Activated naive CD4-positive, alpha-beta T cell treated with anti-CD3 and anti-CD28 coated beads, Interleukin-2, amount 50 U/mL, for 24 hours (primary cell): ENCODE data around the gene FAM240A.

Experiments
- H3K27ac Mint-ChIP-seq: one replicate; pipeline ENCODE4 v1.8.0; 2021; ENCODE audit warnings: mild to moderate bottlenecking, mixed read lengths
- H3K27me3 Mint-ChIP-seq: one replicate; pipeline ENCODE4 v1.8.0; 2021; ENCODE audit warnings: mixed read lengths
- H3K36me3 Mint-ChIP-seq: one replicate; pipeline ENCODE4 v1.8.0; 2021; ENCODE audit warnings: mixed read lengths
- H3K4me1 Mint-ChIP-seq: one replicate; pipeline ENCODE4 v1.8.0; 2021; ENCODE audit warnings: mixed read lengths
- H3K4me3 Mint-ChIP-seq: one replicate; pipeline ENCODE4 v1.8.0; 2021; ENCODE audit warnings: mild to moderate bottlenecking, mixed read lengths
- H3K9me3 Mint-ChIP-seq: one replicate; pipeline ENCODE4 v1.8.0; 2021; ENCODE audit warnings: mixed read lengths

Gene FAM240A

GRCh38 chr3:46634856-46635255 is 22.5 kb downstream of the FAM240A start:
- Mint-ChIP-seq H3K27me3 (peaks cover 3% of the 10 kb centered on the region), H3K27ac (no peak overlapping the region), H3K4me3 (no peak overlapping the region)

GRCh38 chr3:46639221-46639620 is 26.9 kb downstream of the FAM240A start:
- no peak overlapping the region for H3K4me3 Mint-ChIP-seq
- H3K4me1 Mint-ChIP-seq = peaks cover 7% of the 10 kb centered on the region
- H3K9me3 Mint-ChIP-seq = peaks cover 7% of the 10 kb centered on the region
- H3K27me3 Mint-ChIP-seq = peaks cover 7% of the 10 kb centered on the region
- H3K36me3 Mint-ChIP-seq = peaks cover 4% of the 10 kb centered on the region
- H3K27ac Mint-ChIP-seq = no peak overlapping the region

More at GRCh38 chr3:46634856-46635255, 22.5 kb downstream of the FAM240A start:
- Mint-ChIP-seq H3K36me3 (no peaks in the 10 kb centered on the region), H3K9me3 (no peaks in the 10 kb centered on the region), H3K4me1 (peaks cover 12% of the 10 kb centered on the region)

- H3K4me3 Mint-ChIP-seq = no peak overlapping the region
- peaks cover 4% of the 10 kb centered on the region for H3K36me3 Mint-ChIP-seq
- H3K4me1 Mint-ChIP-seq = no peaks in the 10 kb centered on the region
- peak overlapping the region; percentile 26 for H3K27ac Mint-ChIP-seq
- H3K27me3 Mint-ChIP-seq = peaks cover 4% of the 10 kb centered on the region
- H3K9me3 Mint-ChIP-seq = peaks cover 7% of the 10 kb centered on the region
Measured at GRCh38 chr3:46640927-46641326, 28.6 kb downstream of the FAM240A start.

DNA sequence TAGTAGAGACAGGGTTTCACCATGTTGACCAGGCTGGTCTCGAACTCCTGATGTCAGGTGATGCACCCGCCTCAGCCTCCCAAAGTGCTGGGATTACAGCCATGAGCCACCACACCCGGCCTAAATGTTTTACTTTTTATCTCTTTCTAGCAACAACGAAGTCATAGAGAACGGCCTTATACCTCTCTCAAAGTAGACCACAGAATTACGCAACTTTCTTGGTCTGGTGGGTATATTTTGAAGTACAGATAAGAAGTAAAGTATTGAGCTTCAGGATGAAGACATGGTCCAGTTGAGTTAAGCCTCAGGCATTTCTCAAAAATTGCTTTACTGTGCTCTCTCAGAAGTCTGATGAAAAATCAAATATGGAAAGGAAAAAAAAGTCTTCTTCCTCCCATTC is 30.6 kb downstream of the FAM240A start:
- Mint-ChIP-seq H3K36me3 (peaks cover 4% of the 10 kb centered on the region), H3K4me1 (no peaks in the 10 kb centered on the region), H3K9me3 (peaks cover 7% of the 10 kb centered on the region), H3K27ac (no peak overlapping the region), H3K27me3 (peaks cover 4% of the 10 kb centered on the region), H3K4me3 (no peak overlapping the region)

- no peak overlapping the region for H3K4me3 Mint-ChIP-seq
- peaks cover 4% of the 10 kb centered on the region for H3K36me3 Mint-ChIP-seq
- H3K9me3 Mint-ChIP-seq = peaks cover 7% of the 10 kb centered on the region
- H3K27ac Mint-ChIP-seq = no peak overlapping the region
- H3K27me3 Mint-ChIP-seq = peaks cover 4% of the 10 kb centered on the region
- H3K4me1 Mint-ChIP-seq = no peaks in the 10 kb centered on the region
Measured at GRCh38 chr3:46643701-46644100, 31.4 kb downstream of the FAM240A start.

DNA sequence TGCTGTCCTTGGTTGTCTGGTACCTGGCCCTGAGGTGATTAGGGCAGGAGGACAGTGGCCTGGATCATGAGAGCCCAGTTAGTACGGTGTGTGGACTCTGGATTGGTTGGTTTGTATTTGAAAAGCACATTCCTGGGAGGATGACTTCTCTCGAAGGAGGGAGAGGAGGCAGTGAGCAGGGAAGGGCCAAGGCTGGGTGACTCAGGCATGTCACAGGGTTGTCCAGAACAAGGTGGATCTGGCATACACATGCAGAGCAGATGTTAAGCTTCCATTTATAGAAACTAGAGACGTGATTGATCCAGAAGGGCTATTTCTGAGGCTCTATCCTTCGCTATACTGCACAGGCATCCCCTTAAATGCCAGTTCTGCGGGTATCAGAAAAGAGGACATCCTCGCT is 34.4 kb downstream of the FAM240A start:
- H3K4me3 Mint-ChIP-seq = no peak overlapping the region
- peaks cover 5% of the 10 kb centered on the region for H3K9me3 Mint-ChIP-seq
- no peaks in the 10 kb centered on the region for H3K4me1 Mint-ChIP-seq
- no peaks in the 10 kb centered on the region for H3K36me3 Mint-ChIP-seq
- H3K27me3 Mint-ChIP-seq = peaks cover 4% of the 10 kb centered on the region
- no peak overlapping the region for H3K27ac Mint-ChIP-seq

- Mint-ChIP-seq H3K27me3 (peaks cover 4% of the 10 kb centered on the region), H3K27ac (no peak overlapping the region), H3K4me1 (no peaks in the 10 kb centered on the region), H3K36me3 (peaks cover 2% of the 10 kb centered on the region), H3K4me3 (no peak overlapping the region), H3K9me3 (peaks cover 14% of the 10 kb centered on the region)
Measured at GRCh38 chr3:46648096-46648495, 35.8 kb downstream of the FAM240A start.

- no peak overlapping the region for H3K27ac Mint-ChIP-seq
- no peak overlapping the region for H3K4me3 Mint-ChIP-seq
- peaks cover 14% of the 10 kb centered on the region for H3K9me3 Mint-ChIP-seq
- H3K27me3 Mint-ChIP-seq = peaks cover 2% of the 10 kb centered on the region
- H3K4me1 Mint-ChIP-seq = no peaks in the 10 kb centered on the region
- H3K36me3 Mint-ChIP-seq = peaks cover 2% of the 10 kb centered on the region
Measured at GRCh38 chr3:46649436-46649835, 37.1 kb downstream of the FAM240A start.

DNA sequence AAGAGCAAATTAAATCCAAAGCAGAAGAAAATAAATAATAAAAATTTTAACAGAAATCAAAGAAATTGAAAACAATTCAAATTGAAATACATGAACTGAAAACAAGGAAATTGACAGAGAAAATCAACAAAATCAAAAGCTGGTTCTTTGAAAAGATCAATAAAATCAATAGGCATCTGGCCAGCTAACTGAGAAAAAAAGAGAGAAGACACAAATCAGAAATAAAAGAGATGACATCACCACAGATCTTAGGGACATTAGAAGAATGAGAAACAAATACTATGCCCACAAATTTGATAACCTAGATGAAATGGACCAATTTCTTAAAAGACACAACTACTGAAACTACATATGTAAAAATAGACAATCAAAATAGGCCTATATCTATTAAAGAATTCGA is 38.8 kb downstream of the FAM240A start:
- Mint-ChIP-seq H3K27ac (no peak overlapping the region), H3K9me3 (peaks cover 14% of the 10 kb centered on the region), H3K4me3 (no peak overlapping the region), H3K36me3 (peaks cover 2% of the 10 kb centered on the region), H3K27me3 (peaks cover 3% of the 10 kb centered on the region), H3K4me1 (no peaks in the 10 kb centered on the region)

DNA sequence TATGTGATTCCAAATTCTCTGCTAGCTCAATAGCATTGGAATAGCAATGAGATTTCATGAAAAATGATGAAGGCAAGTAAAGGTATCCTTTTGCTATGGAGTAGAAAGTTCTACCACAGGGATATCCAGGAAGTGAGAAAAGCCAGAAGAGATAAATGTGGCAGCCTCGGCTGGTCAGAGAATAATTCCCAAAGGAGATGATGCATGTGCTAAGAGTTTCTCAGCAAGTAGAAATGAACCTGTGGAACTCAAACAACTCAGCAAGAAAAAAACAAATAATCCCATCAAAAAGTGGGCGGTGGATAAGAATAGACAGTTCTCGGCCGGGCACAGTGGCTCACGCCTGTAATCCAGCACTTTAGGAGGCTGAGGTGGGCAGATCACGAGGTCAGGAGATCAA is 42.9 kb downstream of the FAM240A start:
- H3K4me1 Mint-ChIP-seq = no peaks in the 10 kb centered on the region
- peaks cover 2% of the 10 kb centered on the region for H3K36me3 Mint-ChIP-seq
- no peak overlapping the region for H3K27ac Mint-ChIP-seq
- no peak overlapping the region for H3K4me3 Mint-ChIP-seq
- peaks cover 14% of the 10 kb centered on the region for H3K9me3 Mint-ChIP-seq
- peaks cover 3% of the 10 kb centered on the region for H3K27me3 Mint-ChIP-seq

DNA sequence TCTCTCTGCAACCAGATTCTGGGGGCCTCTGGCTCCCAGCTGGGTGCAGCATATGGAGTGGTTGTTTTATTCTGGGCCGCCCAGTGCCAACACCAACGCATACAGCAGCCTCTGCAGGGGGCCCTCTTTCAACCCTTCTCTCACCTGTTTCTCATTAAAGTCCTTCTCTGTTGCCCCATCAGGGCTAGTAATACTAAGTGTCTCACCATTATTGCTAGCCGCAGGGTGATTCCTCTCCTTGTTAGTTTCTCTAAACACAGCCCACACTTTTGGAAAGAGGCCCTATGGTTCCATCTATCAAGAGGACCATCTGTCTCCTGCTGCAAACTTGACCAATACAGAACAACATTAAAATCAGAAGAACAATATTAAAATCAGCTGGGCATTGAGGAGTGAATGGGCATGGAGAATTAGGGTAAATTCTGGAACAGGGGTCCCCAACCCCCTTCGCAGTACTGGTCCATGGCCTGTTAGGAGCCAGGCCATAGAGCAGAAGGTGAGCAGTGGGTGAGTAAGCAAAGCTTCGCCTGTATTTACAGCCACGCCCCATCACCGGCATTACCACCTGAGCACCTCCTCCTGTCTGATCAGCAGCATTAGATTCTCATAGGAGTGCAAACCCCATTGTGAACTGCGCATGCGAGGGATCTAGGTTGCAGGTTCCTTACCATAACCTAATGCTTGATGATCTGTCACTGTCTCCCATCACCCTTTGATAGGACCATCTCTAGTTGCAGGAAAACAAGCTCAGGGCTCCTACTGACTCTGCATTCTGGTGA is 44.6 kb downstream of the FAM240A start:
- no peak overlapping the region for H3K27ac Mint-ChIP-seq
- H3K9me3 Mint-ChIP-seq = peaks cover 6% of the 10 kb centered on the region
- no peaks in the 10 kb centered on the region for H3K4me1 Mint-ChIP-seq
- H3K4me3 Mint-ChIP-seq = no peak overlapping the region
- peaks cover 2% of the 10 kb centered on the region for H3K36me3 Mint-ChIP-seq
- peaks cover 2% of the 10 kb centered on the region for H3K27me3 Mint-ChIP-seq

DNA sequence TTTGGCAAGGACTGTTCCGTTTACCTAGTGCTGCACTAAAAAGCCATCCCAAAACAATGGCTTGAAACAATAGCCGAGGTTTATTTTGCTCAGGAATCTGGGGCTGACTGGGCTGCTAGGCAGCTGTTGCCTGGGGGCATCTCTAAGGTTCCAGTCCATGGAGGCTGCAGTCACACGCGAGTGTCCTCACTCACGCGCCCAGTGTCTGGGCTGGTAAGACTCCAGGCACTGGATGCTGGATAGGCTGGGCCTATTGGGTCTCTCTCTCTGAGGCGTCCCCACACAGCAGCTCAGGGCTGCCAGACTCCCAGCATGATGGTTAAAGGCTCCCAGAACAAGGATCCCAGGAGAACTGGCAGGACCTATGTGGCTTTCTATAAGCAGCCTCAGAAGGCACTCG is 47.0 kb downstream of the FAM240A start:
- H3K36me3 Mint-ChIP-seq = no peaks in the 10 kb centered on the region
- H3K27ac Mint-ChIP-seq = no peak overlapping the region
- no peaks in the 10 kb centered on the region for H3K9me3 Mint-ChIP-seq
- H3K27me3 Mint-ChIP-seq = peaks cover 3% of the 10 kb centered on the region
- H3K4me3 Mint-ChIP-seq = no peak overlapping the region
- H3K4me1 Mint-ChIP-seq = no peaks in the 10 kb centered on the region

- no peaks in the 10 kb centered on the region for H3K9me3 Mint-ChIP-seq
Measured at GRCh38 chr3:46660003-46660402, 47.7 kb downstream of the FAM240A start.

DNA sequence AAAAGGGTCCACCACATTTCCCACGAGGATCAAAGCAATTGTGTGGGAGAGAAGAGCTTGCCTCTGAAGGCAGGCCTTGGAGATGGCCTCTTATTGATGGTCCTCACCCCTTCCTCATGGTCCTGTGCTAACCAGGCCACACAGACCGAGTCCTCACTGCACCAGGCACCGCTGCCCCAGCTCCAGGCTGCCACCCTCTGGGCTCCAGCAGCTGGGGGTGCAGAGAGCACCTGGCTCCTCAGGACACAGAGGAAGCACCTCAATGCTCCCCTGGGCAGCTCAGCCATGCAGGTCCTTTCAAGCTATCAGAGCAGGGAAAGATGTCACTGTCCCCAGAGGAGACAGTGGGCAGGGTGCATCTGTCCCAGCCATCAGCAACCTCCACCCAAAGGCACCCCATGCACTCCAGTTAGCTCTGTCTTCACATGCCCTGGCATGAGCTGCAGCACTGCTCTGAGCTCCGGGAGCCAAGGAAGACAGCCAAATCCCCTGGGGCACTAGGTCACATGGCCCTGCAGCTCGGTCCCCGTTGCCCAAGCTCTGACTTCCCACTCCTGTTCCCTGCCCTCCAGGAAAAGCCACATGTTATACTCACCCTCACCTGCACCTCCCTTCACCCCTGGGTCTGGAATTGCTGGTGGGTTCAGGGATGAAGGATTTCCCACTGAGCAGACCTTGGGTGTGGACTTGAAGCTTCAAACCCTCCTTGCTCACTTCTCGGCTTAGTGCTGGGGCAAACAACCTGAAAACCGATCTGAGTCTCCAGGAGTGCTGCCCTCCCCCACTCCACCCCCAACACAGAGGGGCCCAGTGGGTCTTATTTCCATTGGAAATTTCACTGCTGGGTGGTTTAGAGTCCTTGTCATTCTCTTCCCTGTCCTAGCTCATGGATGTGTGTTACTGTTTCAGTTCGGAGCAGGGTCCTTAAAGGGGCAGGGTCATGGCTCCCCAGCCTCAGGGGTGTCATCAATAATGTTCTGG is 48.5 kb downstream of the FAM240A start:
- Mint-ChIP-seq H3K9me3 (no peaks in the 10 kb centered on the region), H3K27ac (no peak overlapping the region), H3K36me3 (no peaks in the 10 kb centered on the region), H3K4me3 (no peak overlapping the region), H3K4me1 (no peaks in the 10 kb centered on the region), H3K27me3 (peaks cover 1% of the 10 kb centered on the region)

More at GRCh38 chr3:46660003-46660402, 47.7 kb downstream of the FAM240A start:
- Mint-ChIP-seq H3K27me3 (peaks cover 3% of the 10 kb centered on the region), H3K4me1 (no peaks in the 10 kb centered on the region), H3K36me3 (no peaks in the 10 kb centered on the region), H3K4me3 (no peak overlapping the region), H3K27ac (no peak overlapping the region)

- no peaks in the 10 kb centered on the region for H3K4me1 Mint-ChIP-seq
- H3K9me3 Mint-ChIP-seq = no peaks in the 10 kb centered on the region
- H3K27ac Mint-ChIP-seq = no peak overlapping the region
- no peak overlapping the region for H3K4me3 Mint-ChIP-seq
- H3K27me3 Mint-ChIP-seq = peaks cover 1% of the 10 kb centered on the region
- no peaks in the 10 kb centered on the region for H3K36me3 Mint-ChIP-seq
Measured at GRCh38 chr3:46661776-46662766, 49.7 kb downstream of the FAM240A start.
